Activated CD4-positive, alpha-beta T cell treated with anti-CD3 and anti-CD28 coated beads, Interleukin-2, Interleukin-4, amounts not matched to agents 100 ng/mL and 50 ng/mL, durations not matched to agents 16 hours and 8 hours (primary cell): ENCODE measurements around the gene CHAMP1.
"Not testable (repeated sequence)": the region's sequence is repeated elsewhere in the genome, so short reads cannot be mapped to it uniquely, and the experiment has no call there.

ENCODE experiments used
- DNase-seq: peaks from one replicate; pipeline ENCODE4 v3.0.0-alpha.2; 2020; ENCODE audit warnings: low spot score

CHAMP1 gene

DNA sequence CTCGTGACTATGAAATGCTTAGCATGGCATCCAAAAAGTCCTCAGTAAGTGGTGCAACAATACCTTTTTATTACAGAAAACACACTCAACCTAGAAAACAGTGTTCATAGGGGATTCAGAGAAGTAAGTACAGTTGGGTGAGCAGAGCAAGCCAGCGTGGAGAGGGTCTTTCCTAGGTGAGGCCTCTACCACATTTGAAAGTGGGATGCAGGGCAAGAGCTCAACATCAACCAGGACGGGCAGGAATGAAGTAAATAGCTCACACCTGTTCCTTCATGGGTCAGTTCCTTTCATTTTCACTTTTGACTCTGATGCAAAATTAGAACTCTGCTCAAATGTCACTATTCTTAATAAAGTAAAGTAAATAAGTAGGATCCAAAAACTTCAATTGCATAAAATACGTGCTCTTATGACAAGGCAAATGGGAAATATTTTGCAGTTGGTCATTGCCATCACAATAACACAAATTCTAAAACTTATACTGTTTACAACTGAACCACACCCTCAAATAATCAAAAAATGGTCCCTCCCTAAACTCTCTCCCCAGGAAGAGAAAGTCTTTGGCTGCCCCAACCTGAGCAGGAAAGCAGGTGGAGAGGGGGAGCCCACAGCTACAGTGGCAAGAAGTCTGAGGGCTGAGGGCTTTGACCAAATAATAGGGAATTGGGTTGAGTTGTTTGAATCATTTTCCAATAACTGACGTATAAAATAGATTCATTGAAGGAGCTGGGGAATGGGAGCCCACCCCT, 20.2 kb downstream of the CHAMP1 start:
- no peak for DNase-seq

DNA sequence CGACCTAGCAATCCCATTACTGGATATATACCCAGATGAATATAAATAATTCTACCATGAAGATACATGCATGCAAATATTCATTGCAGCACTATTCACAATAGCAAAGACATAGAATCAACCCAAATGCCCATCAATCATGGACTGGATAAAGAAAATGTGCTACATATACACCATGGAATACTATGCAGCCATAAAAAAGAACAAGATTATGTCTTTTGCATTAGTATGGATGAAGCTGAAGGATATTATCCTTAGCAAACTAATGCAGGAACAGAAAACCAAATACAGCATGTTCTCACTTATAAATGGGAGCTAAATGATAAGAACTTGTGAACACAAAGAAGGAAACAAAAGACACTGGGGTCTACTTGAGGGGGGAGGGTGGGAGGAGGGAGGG, 22.2 kb downstream of the CHAMP1 start:
- DNase-seq = not testable (repeated sequence)

DNA sequence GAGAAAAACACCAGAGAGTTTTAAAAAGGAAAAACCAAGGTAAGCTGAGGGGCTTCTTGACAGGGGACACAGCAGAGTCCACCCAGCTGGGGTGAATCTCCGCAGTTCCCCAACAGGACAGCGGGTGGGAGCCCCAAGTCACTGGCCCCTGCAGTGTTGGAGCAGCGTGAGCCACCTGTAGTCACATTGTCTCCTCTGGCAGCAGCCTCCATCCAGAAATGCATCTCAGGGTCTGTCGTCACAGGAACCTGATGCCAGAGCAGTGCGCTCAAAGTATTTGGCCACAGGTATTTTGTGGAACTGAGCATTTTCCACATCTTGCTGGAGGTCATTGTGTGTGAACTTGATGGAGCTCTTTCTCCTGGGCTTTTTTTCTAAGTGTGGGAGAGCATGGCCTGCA, 24.7 kb downstream of the CHAMP1 start:
- no peak for DNase-seq

DNA sequence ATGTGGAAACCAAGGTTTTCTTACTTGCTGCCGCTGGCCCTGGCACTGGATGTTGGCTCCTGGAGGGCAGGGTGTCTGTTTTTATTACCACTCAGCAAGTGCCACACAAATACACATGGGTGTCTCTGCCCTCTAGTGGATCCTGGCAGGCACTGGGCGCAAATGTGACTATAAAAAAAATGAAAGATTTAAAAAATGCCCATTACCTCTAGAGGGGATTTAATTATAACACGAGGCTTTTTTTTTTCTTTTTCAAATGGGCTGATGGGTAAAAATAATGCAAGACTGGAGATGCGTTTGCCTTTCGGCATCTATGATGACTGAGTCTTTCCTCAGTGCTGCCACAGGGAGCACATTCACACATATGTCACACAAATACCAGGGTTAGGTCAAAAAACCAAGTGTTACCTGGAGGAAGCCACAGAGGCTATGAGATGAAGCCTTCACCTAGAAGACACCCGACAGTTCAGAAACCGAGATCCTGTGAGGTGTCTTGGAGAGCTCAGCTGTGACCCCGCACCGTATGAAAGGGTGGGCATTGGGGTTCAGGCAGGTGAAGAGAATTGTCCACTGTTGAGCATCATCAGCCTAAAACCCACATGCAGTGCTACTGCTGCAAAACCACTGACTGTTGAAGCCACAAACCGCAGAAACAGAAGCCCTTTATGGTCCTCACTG, 25.7 kb downstream of the CHAMP1 start:
- DNase-seq = peak; percentile 55

DNA sequence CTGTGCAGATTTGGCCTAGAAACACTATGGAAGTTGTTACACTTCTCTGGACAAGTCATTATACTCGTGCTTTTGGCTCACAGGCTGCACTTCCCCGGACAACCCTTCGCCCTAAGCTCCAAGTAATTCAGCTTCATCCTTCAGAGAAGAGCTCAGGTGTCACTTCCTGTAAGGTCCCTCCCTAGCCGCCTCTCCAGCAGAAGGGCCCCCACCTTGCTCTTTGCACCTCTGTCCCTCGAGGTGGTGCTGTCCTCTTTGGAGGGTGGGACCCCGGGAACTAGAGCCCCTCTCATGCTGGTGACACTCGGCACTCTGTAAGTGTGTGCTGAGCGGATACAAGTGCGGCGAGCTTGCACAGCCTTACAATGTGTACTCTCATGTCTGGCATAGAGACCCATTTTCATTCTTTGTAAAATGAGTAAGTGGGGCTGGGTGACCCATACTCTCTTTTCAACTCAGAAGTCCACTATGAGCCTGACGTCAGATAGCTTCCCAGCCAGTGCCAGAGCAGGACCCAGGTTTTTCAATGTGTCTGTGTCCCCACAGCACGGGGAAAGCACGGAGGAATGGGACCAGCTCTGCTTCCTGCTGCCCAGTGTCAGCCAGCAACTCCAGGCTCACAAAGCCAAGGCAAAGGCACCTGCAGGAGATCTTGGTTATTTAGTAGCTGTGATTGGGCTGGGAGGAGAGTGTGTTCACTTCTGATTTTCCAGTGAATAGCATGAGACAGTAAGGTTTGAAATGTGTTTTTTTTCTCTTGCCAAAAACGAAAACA, 26.9 kb downstream of the CHAMP1 start:
- no peak for DNase-seq

DNA sequence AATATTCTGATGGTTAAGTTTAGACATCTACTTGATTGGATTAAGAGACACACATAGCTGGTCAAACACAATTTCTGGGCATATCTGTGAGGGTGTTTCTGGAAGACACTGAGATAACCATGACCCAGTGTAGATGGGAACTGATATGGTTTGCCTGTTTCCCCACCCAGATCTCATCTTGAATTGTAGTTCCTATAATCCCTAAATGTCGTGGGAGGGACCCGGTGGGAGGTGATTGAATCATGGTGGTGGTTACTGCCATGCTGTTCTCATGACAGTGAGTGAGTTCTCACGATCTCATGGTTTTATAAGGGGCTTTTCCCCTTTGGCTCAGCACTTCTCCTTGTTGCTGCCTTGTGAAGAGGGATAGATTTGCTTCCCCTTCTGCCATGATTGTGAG, 33.0 kb downstream of the CHAMP1 start:
- DNase-seq = not testable (repeated sequence)

DNA sequence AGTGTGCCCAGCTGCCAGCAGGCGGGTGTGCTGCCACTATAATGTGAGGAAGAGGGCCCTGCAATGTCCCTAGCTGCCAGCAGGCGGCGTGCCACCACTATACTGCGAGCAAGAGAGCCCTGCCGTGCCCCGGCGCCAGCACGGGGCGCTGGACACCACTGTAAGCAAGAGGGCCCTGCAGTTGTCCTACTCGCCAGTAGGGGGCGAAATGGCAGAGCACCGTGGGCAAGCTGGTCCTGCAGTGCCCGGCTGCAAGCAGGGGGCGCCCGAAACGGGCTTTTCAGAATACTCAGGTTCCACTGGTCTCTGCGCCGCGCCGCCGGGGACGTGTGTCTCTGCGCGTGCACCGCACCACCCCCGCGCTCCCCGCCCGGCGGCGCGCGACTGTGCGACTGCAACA, 38.5 kb downstream of the CHAMP1 start:
- not testable (repeated sequence) for DNase-seq

DNA sequence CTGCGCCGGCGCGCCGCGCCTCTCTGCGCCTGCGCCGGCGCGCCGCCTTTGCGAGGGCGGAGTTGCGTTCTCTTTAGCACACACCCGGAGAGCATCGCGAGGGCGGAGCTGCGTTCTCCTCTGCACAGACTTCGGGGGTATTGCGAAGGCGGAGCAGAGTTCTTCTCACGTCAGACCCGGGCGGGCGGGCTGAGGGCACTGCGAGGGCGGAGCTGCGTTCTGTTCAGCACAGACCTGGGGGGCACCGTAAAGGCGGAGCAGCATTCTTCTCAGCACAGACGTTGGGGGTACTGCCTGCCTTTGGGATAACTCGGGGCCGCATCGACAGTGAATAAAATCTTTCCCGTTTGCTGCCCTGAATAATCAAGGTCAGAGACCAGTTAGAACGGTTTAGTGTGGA, 39.1 kb downstream of the CHAMP1 start:
- not testable (repeated sequence) for DNase-seq
